ENCODE data around the gene LDAH.

Gene LDAH

DNA sequence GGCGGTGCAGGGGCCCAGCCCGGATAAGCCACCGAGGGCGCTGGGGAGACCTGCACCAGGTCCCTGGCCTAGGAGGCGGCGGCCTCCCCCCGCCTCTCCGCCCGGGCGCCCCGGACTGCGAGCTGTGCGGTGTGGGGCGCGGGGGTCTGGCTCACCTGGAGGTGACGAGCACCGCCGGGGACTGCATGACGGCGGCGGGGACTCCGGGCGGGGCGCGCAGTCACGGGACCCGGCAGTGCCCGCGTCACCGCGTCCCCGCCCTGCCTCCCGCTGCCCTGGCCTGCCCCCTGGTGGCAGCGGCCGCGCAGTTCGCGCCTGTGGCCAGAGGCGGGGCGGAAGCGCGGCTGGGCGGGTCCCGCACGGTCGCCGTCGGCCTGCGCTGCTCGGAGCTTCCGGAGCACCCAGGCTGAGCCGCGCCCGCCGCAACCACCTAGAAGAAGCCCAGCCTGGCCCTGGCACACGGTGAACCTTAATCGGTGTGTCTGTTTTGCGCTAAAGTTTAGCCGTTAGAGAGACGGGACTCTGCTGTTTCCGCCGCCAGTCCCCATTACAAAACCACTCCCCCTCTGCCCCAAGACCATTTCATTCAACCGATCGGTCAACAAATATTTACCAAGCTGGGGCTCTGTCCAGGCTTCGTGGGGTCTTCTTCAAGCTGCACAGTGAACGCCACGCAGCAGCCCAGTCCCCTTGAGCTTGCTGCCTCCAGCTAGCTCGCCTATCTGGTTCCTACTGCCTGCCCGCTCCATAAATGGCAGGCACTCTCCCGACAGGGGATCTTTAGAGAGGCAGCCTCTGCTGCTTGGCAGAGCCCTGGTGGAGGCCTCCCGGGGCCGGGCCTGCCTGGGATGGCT, 171.8 kb downstream of the LDAH start, which contains the start of gene HS1BP3:
Gene HS1BP3, minus strand, starts transcription at position 222 of the 854 bp plus-strand sequence. Its CDS starts 35 bp downstream, at position 187.
- peak; percentile 72 for DNase-seq (ENCODE audit: low read depth)

DNA sequence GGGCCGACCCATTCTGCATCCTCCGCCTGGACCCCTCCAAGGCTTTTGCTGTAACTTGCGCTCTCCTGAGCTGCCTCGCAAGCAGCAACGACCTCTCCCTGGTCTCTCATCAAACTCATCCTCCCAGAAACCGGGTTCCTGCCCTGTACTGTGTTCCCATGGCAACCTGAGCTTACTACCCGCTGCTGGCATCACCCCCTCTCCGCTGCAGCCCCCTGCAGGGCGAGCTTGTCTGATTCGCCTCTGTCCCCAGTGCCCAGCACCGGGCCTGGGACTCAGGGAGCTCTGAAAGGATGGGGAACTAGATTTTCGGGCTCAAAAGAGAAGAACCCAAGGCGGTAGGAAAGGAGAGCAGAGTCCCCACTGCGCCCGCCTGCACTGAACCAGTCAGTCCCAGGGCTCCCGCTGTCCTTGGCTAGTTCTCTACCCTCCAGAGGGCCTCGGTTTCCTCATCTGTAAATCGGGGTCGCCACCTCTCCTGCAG, 172.5 kb downstream of the LDAH start:
- no peak for DNase-seq (ENCODE audit: low read depth)

DNA sequence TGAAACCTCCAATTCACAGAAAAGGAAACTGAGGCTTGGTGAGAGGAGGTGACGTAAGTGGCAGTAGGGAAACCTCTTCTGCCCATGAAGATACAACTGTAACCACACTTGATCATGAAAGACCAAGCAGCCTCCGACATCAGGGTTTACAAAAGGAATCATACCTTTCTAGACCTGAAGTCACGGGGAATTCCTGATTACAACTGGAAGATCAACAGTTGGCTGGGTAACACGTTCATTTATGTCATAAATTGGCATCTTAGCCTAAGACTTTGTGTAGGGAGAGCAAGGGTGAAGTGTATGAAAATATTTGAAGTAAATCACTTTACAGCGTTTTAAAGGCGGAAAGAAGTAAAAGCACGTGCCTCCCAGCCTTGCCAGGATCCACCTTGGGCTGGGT, 172.9 kb downstream of the LDAH start:
- DNase-seq (ENCODE audit: low read depth), result no peak

DNA sequence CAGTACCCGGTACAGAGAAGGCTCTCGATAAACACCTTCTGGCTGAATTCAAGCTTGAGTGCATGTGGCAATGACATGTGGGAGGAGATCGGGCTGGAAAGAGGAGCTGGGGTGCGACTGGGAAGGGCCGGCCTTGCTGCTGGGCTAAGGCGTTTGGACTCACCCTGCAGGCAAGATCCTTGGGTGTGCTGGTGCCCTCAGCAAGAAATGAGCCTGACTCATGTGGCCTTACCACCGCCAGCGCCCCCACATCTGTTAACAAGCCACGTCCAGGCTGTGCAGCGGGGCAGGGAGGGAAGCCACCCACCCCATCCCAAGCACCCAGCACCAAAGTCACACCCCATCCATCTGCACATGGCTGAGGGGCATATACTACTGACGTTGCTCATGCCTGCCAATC, 173.3 kb downstream of the LDAH start:
- no peak for DNase-seq (ENCODE audit: low read depth)

DNA sequence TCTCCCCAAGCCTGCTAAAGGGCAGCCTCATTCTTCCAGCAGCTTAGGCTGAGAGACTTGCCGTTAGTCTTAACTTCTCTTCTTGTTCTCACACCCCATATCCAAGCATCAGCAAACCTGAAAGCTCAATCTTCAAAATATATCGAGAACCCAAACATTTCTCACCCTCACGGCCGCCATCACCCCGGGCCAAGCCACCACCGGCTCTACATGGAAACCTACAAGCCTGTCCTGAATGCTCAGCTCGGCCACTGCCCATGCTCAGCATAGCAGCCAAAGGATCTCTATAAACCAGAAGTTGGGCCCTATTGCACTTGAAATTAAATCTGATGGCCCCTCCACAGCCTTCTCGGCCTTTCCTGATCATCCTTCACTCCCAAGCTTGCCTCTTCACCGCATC, 174.1 kb downstream of the LDAH start:
- DNase-seq (ENCODE audit: low read depth), result no peak

DNA sequence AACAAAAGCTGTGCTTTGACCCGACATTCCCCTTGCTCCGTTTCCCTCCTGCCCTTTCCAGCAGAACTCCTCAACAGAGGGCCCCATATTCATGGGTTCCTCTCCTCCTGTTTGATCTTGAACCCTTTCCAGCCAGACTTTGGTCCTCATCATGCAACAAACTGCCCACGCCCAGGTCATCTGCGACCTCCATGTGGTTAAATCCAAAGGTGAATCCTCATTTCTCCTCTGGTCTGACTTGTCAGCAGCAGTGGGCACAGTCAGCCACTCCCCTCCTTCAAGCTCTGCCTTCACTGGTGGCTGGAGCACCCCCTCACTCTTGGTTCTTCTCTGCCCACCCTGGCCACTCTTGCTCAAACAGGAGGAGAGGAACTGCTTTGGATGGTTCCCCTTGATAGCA, 174.7 kb downstream of the LDAH start:
- DNase-seq (ENCODE audit: low read depth), result no peak

DNA sequence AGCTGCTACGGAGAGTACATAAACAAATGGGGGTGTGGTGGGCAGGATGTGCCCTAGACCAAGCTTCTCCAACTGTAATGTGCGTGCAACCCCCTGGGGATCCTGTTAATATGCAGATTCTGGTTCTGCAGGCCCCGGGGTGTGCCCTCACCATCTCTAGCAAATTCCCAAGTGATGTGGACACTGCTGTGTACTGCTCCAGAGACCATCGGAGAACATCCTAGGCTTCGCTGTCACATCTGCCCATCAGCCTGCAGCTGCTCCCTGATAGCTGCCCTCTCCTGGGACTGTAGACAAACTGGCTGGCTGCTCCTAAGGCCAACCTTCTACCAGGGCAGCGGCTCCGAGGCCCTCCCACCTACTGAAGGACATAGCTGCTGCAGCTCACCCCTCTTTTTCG, 175.2 kb downstream of the LDAH start:
- no peak for DNase-seq (ENCODE audit: low read depth)

DNA sequence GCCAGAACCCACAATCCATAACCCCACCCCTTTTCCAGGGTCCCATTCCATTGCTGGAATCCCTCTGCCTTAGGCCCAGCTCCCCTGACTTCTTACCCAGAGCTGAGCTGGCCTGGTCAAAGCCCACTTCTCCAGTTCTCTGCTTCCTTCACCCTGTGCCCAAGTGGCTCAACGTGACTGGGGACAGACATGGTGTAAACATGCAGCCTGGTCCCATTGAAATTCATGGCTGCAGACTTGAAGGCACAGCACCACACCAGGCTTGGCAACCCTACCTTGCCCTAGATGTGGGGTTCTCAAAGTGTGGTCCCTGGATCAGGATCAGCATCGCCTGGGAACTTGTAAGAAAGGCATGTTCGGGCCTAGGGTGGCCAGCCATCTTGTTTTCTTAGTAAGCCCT, 175.7 kb downstream of the LDAH start:
- DNase-seq (ENCODE audit: low read depth), result no peak

DNA sequence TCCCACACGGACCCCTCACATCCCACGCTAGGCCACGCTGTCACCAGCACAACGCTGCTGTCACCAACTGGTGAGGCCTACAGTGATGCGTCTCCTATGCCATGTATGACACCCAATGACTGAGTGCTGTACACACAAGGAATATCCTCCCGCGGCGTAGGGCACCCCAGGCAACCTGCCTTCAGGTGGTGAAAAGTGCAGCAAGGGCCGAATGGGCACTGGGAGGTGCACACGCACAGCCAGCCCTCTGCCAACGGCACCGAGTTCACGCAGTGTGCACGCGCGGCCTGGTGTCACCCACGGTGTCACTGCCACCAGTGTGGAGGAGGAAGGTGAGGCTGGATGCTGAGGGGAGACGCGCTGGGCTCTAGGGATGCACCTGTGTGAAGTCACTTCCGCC, 176.5 kb downstream of the LDAH start:
- DNase-seq (ENCODE audit: low read depth), result no peak

DNA sequence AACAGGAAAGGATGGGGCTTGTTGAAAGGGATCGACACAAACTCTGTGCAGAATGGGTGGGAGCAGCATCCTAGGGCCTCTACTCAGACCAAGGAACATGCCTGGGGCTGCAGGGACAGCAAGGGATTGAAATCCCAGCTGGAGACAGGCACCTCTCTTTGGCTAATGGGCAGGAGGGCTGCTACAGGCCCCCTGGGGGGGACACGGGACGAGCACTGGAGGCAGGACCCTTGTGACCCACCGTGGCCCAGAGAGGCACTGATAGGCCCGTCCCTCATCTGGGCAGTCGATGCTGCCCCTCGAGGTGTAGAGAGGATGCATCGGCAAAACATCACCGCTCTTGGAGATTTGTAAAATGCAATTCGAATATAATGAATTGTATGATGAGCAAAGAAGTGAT, 177.1 kb downstream of the LDAH start:
- DNase-seq (ENCODE audit: low read depth), result no peak

DNA sequence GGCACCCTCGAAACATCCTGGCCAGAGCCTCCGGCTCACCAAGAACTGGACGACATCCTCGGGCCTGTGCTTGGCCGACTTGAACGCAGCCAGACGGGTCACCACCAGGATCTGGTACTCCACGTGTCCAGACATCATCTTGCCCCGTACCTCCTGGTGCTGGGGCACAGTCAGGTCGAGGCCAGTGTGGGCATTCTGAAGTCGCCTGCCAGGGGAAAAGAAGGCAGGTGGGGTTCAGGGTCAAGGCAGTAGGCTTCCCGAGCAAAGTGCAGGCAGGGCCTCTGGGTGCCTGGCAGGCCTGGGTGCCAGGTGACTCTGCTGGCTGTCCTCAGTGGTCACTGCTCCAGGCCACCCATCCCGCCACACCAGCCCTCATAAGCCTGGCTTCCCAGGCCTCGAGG, 177.6 kb downstream of the LDAH start:
- DNase-seq (ENCODE audit: low read depth), result no peak

DNA sequence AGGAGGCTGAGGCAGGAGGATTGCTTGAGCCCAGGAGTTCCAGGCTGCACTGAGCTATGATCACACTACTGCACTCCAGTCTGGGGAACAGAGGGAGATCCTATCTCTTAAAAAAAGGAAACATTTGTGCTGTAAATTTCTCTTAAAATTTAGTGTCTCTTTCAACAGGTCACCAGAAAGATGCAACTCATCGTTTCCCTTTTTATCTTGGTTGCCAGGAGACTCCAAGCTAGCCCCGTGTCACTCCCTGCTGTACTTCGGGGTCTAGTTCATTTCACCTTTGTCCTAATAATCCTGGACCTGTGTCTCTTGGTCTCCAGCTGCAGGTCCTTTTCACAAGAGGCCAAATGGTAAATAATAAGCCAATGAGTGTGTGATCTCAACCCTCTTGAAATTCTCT, 179.1 kb downstream of the LDAH start:
- no peak for DNase-seq (ENCODE audit: low read depth)

DNA sequence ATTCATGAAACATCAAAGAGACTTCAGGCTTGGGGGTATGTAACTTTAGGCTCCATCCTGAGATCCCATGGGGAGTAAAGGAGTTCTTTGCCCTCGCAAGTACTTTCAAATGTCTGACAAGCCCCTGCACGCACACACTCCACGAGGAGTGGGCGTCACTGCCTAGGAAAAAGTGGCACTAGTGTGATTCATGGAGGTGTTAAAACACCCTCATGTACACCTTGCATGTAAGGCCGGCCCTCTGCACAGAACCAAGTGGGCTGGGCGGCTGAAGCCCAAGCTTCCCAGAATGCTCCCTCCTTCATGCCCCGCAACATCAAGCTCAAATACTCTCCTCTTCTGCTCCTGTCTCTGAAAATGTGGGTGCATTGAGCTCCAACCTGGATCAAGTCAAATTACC, 179.8 kb downstream of the LDAH start:
- no peak for DNase-seq (ENCODE audit: low read depth)

DNA sequence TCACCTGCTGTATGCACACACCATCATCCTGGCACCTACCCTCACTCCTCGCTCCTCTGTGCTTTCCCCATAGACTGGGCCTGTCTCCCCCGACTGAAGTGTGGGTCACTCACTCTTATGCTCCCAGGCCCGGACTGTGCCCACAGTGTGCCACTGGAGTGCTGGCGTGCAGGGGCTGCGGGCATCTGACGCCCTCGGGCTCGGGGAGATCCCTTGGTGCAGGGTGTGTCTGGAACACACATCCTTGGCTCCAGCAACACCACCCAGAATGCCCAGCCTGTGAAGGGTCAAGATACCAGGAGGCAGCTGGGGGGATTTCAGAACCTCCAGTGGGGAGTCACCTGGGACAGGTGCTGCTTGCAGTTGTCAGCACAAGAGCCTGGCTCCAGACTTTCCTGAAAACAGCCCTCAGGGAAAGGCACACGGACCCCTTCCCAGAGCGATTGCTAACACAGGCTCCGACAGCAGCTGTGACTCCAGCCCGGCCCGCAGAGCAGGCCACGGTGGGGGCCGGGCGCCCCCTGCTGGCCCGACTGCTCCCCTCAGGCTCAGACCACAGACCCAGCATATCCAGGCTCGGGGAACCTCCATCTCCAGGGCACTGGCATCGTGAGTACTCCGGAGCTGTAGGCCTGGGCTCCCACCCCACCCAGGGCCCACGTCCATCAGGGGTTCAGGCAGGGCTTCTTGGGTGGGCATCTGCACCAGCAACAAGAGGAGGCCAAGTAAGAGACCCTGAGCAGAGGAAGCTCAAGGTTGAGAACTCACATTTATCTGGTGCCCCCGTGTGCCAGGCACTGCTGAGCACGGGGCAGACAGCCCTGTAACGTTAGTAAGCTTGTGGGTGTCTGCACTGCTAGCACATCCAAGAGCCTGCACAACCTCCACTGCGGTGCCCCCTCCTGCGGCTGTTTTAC, 180.6 kb downstream of the LDAH start:
- DNase-seq (ENCODE audit: low read depth), result no peak

DNA sequence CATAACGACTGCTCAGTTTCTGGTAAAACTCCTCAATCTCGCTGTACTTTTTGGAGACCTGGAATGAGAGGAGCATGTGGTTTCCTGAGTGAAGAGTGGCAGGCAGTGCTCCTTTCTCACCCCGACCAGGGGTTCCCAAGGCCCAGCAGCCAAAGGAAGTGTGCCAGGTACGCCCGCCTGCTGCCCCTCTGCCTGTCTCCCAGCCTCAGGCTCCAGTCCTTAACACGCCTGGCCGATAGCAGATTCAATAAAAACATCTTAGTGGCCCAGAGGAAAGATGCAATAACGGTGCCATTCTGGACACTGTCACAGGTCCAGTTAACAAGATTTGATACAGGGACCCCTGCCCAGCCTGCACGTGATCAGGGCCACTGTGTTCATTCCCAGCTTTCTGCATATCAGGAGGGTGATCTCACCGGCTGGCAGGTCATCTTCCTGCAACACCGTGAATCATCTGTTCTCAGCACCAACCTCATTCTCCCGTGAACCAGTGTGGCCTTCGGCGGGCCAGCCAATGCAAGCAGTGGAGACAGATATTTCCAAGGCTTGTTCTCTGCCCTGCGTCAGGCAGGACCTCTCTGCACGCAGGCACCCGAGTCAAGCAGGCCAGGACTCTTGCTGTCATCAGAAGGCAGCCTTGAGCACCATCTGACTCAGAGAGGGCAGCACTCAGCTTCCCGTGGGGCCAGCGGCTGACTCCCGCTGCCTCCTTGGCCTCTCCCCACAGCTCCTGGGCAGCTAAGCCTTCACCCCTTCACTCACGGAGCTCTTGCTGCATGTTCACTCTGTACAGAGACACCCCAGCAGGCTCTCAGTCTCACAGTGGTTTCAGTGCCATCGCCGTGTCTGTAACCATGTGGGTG, 181.5 kb downstream of the LDAH start:
- no peak for DNase-seq (ENCODE audit: low read depth)

DNA sequence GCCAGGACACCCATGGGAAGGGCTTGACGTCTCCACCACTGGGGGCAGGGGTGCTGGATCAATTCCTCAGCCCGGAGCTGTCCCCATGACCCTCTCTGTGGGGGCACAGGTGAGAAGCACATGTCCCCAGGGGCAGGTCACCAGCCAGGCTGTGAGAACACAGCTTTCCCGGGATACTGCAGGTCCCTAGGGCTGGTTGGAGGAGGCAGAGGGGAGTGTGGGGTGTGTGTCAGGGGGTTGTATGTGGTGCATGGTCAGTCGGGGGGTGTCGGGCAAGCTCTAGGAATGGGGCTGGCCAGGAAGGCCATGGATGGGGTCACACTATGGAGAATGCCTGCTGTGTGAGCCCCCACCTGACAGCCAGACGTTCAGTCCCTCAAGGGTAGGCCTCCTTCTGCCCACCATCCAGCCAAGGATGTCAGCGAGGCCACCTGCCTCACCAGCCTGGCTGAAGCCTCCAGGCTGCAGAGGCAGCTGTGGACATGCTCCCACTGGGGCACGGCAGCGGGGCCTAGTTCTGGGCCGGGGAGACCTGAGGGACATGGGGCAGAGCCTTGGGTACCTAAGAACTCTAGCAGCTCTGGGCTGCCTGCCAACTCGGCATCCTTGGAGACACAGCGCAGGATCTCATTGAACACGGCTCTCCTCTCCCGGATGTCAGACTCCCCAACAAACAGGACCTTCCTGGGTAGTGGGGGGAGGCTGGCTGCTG, 182.3 kb downstream of the LDAH start:
- DNase-seq (ENCODE audit: low read depth), result no peak

DNA sequence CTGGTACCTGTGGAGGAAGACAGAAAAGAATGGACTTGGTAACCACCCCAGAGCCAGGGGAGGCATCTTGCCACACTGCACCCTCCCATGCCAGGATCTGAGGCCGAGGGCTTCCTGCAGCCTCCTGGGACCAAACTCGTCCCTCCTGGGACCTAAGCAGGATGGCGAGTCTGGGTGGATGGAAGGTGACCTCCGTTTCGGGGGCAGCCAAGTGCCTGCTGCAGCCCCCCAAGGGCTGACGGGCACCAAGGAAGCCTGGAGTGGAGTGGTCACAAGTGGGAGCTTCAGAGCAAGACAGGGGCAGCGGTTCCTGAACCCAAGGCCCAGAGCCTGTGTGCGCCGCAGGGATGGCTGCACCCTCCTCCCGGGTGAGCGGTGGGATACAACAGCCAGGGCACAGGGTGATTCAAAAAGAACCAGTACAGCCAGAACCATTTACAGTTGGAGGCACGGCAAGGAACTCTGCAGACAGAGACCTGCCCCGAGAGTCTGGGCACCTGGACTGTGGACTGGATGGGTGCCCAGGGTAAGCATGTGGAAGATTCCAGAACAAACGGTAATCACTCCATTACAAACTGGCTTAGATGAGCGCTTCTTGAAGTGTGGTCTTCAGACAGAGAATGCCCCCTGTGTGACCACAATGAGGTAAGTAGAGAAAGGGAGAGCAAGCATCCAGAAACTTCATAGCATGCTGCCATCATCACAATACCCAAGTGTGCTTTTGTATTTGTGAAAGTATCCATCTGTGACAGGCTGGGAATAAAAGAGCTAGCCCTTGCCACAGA, 184.1 kb downstream of the LDAH start:
- DNase-seq (ENCODE audit: low read depth), result no peak

DNA sequence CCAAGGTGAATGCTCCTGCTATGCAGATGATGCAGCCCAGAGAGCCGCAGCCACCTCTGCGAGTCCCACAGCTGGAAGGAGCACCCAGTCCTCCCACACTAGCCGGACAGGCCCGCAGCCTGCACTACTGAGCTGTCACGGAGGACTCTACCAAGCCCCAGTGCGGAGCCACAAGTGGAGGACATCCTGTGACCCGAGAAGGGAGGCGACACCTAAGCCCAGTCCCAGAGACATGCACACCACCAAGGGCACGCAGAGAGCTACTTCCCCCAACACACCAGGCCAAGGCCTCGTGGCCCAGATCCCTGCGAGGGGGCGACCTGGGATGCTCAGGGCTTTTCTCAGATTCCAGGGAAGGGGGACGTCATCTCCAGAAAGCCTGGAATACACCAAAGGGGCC, 184.9 kb downstream of the LDAH start:
- DNase-seq (ENCODE audit: low read depth), result no peak

DNA sequence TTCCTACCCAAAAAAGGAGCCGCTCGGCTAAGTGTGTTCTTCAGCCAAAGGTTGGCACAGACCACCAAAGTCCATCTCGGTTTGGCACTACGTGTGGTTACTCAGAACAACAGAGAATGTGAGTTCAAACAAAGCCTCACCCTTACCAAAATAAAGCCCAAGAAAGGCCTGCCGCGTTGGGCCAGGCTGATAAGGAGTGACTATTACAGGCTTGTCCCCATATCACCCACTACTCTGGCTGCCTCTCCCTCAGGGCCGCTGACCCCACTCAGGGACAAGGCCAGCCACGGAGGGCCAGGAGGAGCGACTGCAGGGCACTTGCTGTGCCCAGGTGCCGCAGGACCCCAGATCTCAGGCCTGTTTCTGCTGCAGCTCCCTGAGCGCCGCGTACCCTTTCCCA, 185.8 kb downstream of the LDAH start:
- DNase-seq (ENCODE audit: low read depth), result no peak

All from CMK (cell line).